NCI-H526 treated with DMSO at 0.1 percent for 48 hours (cell line): Measurements from ENCODE around the gene CSTA.
"Not testable (repeated sequence)": the region's sequence is repeated elsewhere in the genome, so short reads cannot be mapped to it uniquely, and the experiment has no call there.

ENCODE experiments used
- DNase-seq: peaks from one replicate; lab custom pipeline; 2025; lab: John Stamatoyannopoulos, UW

Gene CSTA

DNA sequence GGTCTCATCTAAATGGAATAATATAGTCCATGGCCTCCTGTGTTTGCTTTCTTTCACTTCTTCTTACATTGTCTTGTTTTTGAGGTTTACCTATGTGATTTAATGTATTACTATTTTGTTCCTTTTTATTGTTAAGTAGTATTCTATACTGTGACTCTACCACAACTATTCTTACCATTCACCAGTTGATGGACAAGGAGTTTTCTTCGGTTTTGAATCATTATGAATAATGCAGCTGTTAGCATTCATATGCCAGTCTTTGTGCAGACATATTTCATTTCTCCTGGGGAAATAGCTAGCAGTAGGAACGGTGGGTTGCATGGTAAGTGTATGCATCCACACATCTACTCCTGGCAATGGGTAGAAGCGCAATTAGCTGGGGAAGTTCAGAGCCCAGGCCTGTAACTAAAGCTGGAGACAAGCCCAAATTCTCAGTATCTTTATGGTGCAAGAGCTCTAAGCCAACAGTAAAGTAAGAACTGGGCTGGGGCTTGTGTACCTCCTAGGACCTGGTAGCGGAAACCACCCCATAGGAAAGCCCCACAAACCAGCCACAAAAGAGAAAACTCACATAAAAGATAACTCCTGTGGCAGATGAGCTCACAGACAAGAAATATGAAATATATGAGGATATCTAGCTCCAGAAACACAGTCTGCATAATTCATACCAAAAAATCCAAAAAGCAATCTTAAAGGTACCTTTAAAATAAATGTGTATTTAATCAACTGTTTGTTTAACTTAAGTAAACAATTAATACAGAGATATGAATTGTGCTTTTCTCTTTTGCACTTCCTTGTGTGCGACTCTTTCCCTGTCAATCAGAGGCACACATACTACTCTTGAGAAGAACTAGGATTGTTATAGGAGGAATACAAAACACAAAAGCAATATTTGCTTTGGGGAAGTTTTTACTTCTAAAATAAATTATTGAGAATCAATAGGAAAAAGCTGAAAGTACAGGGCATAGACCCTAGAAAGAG is 2.7 kb upstream of the CSTA start:
- DNase-seq, result no peak

DNA sequence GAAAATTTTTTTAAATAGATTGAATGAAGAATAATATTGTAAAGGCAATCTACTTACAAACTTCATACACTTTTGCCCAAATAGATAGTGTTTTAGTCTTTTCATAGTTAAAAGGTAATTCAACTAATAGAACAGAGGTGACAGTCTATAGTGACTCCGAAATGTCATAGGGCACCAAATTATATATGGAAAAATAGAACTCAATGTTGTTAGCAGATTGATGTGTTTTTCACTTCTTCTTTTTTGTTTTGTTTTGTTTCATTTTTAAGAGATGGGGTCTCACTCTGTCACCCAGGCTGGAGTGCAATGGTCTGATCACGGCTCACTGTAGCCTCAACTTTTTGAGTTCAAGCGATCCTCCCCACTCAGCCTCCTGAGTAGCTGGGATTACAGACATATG is 721 bp downstream of the CSTA start:
- DNase-seq, result no peak

- no peak for DNase-seq
These were observed 6.8 kb downstream of the CSTA start for GRCh38 chr3:122331886-122332285.

- no peak for DNase-seq
These were observed 7.5 kb downstream of the CSTA start for GRCh38 chr3:122332551-122332950.

DNA sequence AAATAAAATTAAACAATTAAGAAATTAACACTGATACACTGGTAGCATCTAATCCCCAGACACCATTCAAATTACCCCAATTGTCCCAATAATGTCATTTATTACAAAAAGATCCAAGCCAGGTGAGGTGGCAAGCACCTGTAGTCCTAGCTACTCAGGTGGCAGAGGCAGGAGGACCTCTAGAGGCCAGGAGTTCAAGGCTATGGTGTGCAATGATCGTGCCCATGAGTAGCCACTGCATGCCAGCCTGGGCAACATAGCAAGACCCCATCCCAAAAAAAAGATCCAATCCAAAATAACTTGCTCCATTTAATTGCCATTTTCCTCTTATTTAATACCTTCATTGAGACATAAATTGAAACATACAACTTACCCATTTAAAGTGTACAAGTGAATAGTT is 17.8 kb downstream of the CSTA start:
- DNase-seq, result no peak

DNA sequence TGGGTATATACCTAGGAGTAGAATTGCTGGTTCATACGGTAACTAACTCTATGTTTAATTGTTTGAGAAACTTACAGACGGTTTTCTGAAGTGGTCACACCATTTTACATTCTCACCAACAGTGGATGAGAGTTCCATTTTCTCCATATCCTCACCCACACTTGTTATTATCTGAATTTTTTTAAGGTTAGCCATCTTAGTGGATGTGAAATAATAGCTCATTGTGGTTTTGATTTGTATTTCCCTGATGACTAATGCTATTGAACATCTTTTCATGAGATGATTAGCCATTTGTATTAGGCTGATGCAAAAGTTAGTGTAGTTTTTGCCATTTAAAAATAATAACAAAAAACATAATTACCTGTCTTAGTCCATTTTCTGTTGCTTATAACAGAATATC is 18.6 kb downstream of the CSTA start:
- DNase-seq, result no peak

DNA sequence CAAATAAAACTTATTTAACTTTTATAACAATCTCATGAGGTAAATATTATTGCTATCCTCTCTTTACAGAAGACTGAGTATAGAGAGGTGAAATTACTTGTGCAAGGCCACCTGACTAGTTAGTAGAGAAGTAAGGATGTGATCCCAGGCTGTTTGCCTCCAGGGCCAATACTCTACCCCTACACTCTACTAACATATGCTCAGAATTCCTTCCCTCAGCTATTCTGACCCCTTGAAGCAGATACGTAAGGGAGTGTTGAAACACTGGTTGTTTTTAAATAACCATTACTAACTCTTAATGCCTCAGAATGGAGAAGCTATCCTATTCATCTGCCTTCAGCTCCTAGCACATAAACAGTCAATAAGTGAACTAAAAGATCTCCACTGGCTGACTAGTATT is 24.1 kb downstream of the CSTA start:
- no peak for DNase-seq

- no peak for DNase-seq
These were observed 25.9 kb downstream of the CSTA start for GRCh38 chr3:122350814-122351418.

- no peak for DNase-seq
These were observed 26.6 kb downstream of the CSTA start for GRCh38 chr3:122351612-122352011.

DNA sequence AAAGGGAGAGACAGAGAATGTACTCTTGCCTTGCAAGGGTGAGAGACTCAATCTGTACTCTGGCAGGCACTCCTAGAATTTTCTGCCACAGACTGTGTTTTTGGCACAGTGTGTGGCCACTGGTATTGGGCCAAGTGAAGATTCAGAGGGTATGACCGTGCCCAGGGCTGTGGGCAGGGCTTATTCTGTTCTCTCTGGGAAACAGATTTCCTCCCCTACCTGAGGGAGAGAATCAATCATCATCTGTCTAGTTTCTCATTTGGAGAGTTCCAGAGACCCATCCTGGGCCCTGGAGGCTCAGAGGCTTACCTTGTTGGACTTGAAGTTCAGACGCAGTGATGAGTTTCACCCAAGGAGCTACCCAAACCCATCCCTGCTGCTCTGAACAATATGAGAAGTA is 28.2 kb downstream of the CSTA start:
- DNase-seq, result no peak

- no peak for DNase-seq
These were observed 28.9 kb downstream of the CSTA start for GRCh38 chr3:122353893-122354401.

- no peak for DNase-seq
These were observed 30.6 kb downstream of the CSTA start for GRCh38 chr3:122355612-122356011.

DNA sequence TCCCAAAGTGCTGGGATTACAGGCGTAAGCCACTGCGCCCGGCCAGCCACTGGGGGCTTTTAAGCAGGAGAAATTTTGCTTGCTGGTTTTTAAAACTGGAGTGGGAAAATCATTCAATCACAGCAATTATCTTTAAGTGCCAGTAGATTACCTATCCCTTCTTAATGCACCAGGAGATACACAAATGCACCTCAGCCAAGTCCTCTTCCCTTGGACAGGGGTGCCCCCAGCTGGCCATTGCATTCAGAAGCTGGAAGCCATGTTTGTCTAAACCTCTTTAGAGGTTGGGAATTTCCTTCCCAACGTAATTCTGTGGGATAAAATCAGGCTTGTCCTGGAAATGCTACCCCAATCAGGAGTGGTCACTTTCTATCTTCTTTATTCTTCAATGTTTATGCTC is 31.4 kb downstream of the CSTA start:
- no peak for DNase-seq

DNA sequence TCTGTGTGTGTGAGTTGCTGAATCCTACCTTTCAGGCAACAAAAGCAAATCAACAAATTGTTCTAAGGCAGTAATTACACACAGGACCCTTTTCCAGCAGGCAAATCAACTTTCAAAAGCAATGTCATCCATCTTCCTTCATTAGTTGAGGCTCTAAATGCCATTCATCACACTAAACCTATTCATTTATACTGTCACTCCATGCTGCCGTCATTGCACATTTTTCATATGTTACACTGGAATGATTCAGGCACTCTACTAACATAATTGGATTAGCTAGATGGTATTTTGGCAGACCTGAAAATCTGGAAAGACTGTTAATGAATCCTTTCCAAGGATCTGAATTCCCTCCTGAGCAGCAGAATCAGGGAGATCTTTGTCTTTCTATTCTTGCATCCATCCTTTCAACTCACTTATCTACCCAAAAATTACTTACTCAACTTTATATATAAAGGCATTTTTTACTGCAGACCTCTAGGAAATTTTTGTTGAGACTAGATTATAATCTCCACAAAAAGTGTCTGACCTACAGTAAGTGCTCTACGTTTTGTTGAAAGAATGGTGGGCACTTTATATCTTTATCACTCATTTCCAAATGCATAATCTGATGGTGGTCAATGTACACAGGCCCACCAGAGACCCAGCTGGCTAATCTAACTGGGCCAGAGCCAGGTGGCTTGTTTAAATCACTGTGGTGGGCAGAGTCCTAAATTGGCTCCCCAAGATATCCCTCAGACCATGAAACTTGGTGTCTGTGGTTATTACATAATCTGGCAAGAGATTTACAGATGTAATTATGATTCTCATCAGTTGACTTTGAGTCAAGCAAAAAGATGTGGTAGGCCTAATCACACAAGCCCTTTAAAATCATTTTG is 33.0 kb downstream of the CSTA start:
- no peak for DNase-seq

DNA sequence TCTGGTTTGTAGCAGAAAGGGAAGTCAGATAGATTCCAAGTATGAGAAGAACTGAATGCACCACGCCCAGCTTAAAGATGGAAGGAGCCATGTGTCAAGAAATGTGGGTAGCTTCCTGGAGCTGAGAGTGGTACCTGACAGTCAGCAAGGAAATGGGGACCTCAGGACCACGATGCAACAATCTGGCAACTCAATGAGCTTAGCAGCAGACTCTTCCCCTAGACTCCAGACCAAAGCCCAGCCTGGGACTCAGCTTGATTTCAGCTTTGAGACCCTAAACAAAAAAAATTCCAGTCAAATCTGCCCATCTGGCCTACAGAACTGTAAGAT is 33.6 kb downstream of the CSTA start:
- no peak for DNase-seq

GRCh38 chr3:122362026-122362425 is 37.0 kb downstream of the CSTA start:
- DNase-seq, result no peak

GRCh38 chr3:122364490-122364889 is 39.4 kb downstream of the CSTA start:
- no peak for DNase-seq

DNA sequence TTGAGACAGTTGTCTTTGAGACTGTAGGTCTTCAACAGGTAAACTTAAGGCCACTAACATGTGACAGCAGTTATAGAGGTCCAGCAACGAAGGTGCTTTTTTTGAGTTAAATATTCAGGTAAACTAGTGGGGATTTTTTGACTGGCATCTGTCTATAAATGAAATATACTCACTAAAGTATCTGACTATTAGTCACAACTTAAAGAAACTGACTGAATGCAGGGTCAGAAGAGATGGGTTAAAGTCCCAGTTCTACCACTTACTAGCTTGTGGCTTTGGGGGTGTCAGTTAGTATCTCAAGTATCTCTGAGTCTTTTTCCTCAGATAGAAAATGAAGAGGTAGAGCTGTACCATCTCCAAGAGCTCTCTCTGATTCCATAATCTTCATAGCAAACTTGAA is 40.0 kb downstream of the CSTA start:
- no peak for DNase-seq

- not testable (repeated sequence) for DNase-seq
These were observed 40.7 kb downstream of the CSTA start for GRCh38 chr3:122365582-122366378.

DNA sequence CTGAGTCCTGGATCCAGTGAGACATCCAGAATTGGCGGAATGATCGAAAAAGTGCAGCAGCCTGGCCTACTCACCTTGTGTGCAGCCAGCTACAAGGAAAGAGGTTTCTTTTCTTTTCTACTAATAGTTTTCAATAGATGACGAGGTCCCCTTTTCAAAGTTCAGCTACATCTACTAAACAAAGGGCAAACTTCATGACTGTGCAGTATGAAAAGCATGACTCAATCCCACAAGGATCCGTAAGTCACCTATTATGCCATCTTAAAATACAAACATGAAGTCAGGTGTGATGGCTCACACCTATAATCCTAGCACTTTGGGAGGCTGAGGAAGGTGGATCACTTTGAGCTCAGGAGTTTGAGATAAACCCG is 41.3 kb downstream of the CSTA start:
- no peak for DNase-seq

DNA sequence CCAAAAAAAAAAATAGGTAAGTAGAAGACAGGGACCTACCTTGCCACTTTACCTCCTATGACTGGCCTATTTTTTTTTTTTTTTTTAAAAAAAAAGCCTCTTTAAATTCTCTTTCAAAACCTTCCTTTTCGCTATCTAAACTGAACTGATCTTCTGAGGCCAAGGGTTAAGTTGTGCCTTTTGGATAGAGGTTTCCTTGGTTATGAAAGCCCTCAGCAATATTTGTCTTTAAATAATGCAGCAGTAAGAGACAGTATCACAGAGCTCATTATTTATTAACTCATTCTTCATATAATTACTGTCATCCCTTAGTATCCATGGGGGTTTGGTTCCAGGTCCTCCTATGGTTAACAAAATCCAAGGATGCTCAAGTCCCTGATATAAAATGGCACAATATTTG is 49.0 kb downstream of the CSTA start:
- DNase-seq, result no peak

DNA sequence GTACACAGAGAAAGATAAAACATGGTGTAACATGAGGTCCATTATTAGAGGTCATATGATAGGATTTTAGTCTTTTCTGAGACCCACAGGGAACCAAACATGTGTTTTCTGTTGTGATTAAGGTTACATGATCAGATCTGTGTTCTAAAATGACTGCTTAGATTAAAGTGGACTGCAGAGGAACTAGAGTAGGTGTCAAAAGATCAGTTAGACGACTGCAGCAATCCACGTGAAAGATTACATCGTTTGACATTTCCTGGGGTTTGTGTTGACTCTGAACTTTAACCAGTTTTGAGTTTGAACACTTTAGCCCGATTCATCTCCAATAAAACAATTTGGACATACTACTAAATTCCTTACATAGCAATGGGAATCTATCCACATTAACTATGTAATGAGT is 52.9 kb downstream of the CSTA start:
- DNase-seq, result no peak
